Ishikawa (cell line): ENCODE data around the gene TRPV4.

Experiments
- CEBPB ChIP-seq: IDR thresholded peaks from 2 replicates; pipeline ENCODE4 v1.6.1; 2012
- EP300 ChIP-seq: IDR thresholded peaks from 2 replicates; pipeline ENCODE4 v1.6.1; 2012; ENCODE audit warnings: borderline replicate concordance
- FOXM1 ChIP-seq: IDR thresholded peaks from 2 replicates; pipeline ENCODE4 v1.6.1; 2012; ENCODE audit warnings: low read depth, borderline replicate concordance
- NFIC ChIP-seq: IDR thresholded peaks from 2 replicates; pipeline ENCODE4 v1.6.1; 2012
- RAD21 ChIP-seq: IDR thresholded peaks from 2 replicates; pipeline ENCODE4 v1.6.1; 2012; ENCODE audit warnings: low read depth
- REST ChIP-seq: IDR thresholded peaks from 2 replicates; pipeline ENCODE4 v1.6.1; 2012; ENCODE audit warnings: low read depth, mild to moderate bottlenecking
- TAF1 ChIP-seq: IDR thresholded peaks from 2 replicates; pipeline ENCODE4 v1.6.1; 2012; ENCODE audit warnings: low read depth, mild to moderate bottlenecking
- TCF12 ChIP-seq: IDR thresholded peaks from 2 replicates; pipeline ENCODE4 v1.6.1; 2012; ENCODE audit warnings: low read depth
- TEAD4 ChIP-seq: IDR thresholded peaks from 2 replicates; pipeline ENCODE4 v1.6.1; 2012
- USF1 ChIP-seq: IDR thresholded peaks from 2 replicates; pipeline ENCODE4 v1.6.1; 2012
- YY1 ChIP-seq: IDR thresholded peaks from 2 replicates; pipeline ENCODE4 v1.6.1; 2012; ENCODE audit warnings: low read depth
- ZBTB7A ChIP-seq: IDR thresholded peaks from 2 replicates; pipeline ENCODE4 v1.6.1; 2012; ENCODE audit warnings: low read depth
- TF ChIP-seq, protein P1 (sequence below): IDR thresholded peaks from 2 replicates; pipeline ENCODE4 v1.6.1; 2012

DNA sequence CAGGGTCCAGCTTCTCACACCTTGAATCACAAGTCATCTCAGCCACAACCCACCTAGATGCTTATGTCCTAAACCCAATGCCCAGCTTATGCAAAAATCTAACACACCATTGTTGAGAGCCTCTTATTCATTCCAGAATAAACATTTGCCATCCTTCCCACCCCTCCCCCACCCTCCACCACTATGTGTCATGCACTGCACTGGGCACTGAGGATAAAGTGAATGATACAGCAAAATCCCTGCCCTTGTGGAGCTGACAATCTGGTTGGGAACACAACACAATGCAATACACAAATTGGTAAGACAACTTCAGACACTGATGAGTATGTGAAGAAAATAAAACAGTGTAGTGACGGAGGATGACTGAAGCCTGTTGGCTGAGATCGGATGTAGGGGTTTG is 48.6 kb upstream of the TRPV4 start:
- TF ChIP-seq REST (no peak), FOXM1 (no peak), NFIC (no peak), YY1 (no peak), TCF12 (no peak), TAF1 (no peak), USF1 (no peak), ZBTB7A (no peak), EP300 (no peak), CEBPB (no peak), RAD21 (no peak), TEAD4 (no peak)
- TF ChIP-seq, protein P1, sequence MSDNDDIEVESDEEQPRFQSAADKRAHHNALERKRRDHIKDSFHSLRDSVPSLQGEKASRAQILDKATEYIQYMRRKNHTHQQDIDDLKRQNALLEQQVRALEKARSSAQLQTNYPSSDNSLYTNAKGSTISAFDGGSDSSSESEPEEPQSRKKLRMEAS: no peak
